ENCODE measurements around the gene ACTL10. TPM values are rescaled to one million over a fixed set of nuclear protein-coding genes. Genes with fewer than 3 reads are reported as not detected.

ACTL10 gene
- total RNA-seq, 1 experiment from 2014 or later: 0.46 TPM

DNA sequence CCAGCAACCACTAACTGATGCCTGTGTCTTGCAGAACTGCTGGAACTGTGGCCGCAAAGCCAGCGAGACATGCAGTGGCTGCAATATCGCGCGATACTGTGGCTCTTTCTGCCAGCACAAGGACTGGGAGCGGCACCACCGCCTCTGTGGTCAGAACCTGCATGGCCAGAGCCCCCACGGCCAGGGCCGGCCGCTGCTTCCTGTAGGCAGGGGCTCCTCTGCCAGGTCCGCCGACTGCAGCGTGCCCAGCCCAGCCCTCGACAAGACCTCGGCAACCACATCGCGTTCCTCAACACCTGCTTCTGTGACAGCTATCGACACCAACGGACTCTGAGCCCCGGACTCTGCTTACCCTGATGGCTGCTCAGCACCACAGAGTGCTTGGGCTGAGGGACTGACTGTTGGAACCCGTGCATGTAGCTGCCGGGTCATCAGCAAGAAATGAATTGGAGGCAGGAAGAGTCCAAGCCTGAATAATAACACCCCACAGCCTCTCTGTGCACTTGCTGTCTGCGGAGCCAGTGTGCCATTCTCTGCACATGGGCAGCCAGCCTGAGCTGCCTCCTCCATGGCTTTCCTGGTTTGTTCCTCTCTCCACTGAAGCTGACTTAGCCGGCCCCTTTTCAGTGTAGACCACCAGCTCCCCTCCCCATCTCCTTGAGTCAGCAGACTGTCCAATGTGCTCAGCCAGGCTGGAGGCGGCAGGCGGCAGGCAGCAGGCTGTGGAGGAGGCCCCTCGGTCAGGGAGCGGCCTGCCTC lies 22.3 kb upstream of the ACTL10 start:
- H2BK20ac ChIP-seq (ENCODE audit: low read depth, low read length, poor library complexity, severe bottlenecking): no peak overlapping the region
- no peak overlapping the region for H3T11ph ChIP-seq (ENCODE audit: low read length)
- no peaks in the 10 kb centered on the region for H3K79me2 ChIP-seq (ENCODE audit: insufficient read depth, low read length)
- H2AK5ac ChIP-seq (ENCODE audit: insufficient read length, low read length): no peak overlapping the region
- Mint-ChIP-seq H3K9me3 (no peaks in the 10 kb centered on the region), H3K27ac (peak overlapping the region in 1 of 3 experiments; percentile 62; a peak in 1 of 7 replicates), H3K36me3 (ENCODE audit: insufficient read depth in 1 of 3, low read depth in 3 of 3) (peaks cover 15 to 58% (median 37%) of the 10 kb centered on the region in 3 experiments; a peak in 6 of 7 replicates), H3K27me3 (ENCODE audit: low read depth) (no peaks in the 10 kb centered on the region; the same call in 1 of the 2 replicates), H3K4me1 (peaks cover 7 to 9% of the 10 kb centered on the region in 2 experiments), H3K4me3 (no peak overlapping the region)
- no peaks in the 10 kb centered on the region for H3K4me1 ChIP-seq (ENCODE audit: insufficient read depth, low read length)
- no peak overlapping the region for H2BK12ac ChIP-seq (ENCODE audit: insufficient read length, low read depth, low read length)
- no peaks in the 10 kb centered on the region for H3K23me2 ChIP-seq (ENCODE audit: insufficient read length, low read depth, low read length, poor library complexity, severe bottlenecking)
- H4K20me1 ChIP-seq (ENCODE audit: control insufficient read depth, insufficient read depth, insufficient read length): no peaks in the 10 kb centered on the region
- H3K9ac ChIP-seq (ENCODE audit: extremely low read depth, insufficient read length, low read length): no peak overlapping the region
- no peaks in the 10 kb centered on the region for H3K27me3 ChIP-seq (ENCODE audit: insufficient read depth, low read length)
- no peak overlapping the region for H2AFZ ChIP-seq (ENCODE audit: low read length)
- WGBS (ENCODE audit: extremely low coverage, insufficient read length, low lambda C conversion rate): no CpG with 5 or more reads among the region's 28 CpGs
- no peak overlapping the region for H3K23ac ChIP-seq (ENCODE audit: insufficient read length, low read depth, low read length)
- no peak overlapping the region for H3K4me2 ChIP-seq (ENCODE audit: insufficient read depth, insufficient read length, low read length)
- H3K14ac ChIP-seq (ENCODE audit: insufficient read depth, low read length): no peak overlapping the region
- H3K79me1 ChIP-seq (ENCODE audit: insufficient read depth, low read depth, low read length, poor library complexity, severe bottlenecking): no peaks in the 10 kb centered on the region
- H3K27ac ChIP-seq (ENCODE audit: insufficient read length, low read depth, low read length): no peak overlapping the region
- H2BK5ac ChIP-seq (ENCODE audit: insufficient read length, low read length): no peak overlapping the region
- H2BK120ac ChIP-seq (ENCODE audit: low read depth, low read length, poor library complexity, severe bottlenecking): no peak overlapping the region
- no peak overlapping the region for H3K4ac ChIP-seq (ENCODE audit: low read depth, low read length)
- no peaks in the 10 kb centered on the region for H3K9me3 ChIP-seq (ENCODE audit: control insufficient read depth, low read depth, low read length)
- no peak overlapping the region for H4K8ac ChIP-seq (replicated peaks; ENCODE audit: insufficient read length, low read depth, low read length)
- H3K56ac ChIP-seq (ENCODE audit: insufficient read length, low read depth, low read length): no peak overlapping the region
- H2BK15ac ChIP-seq (ENCODE audit: low read depth, low read length): no peak overlapping the region
- no peak overlapping the region for H4K91ac ChIP-seq (ENCODE audit: insufficient read length, low read depth, low read length)
- H3K18ac ChIP-seq (ENCODE audit: insufficient read length, low read depth, low read length): no peak overlapping the region
- no peak for DNase-seq
- TF ChIP-seq, protein P1, sequence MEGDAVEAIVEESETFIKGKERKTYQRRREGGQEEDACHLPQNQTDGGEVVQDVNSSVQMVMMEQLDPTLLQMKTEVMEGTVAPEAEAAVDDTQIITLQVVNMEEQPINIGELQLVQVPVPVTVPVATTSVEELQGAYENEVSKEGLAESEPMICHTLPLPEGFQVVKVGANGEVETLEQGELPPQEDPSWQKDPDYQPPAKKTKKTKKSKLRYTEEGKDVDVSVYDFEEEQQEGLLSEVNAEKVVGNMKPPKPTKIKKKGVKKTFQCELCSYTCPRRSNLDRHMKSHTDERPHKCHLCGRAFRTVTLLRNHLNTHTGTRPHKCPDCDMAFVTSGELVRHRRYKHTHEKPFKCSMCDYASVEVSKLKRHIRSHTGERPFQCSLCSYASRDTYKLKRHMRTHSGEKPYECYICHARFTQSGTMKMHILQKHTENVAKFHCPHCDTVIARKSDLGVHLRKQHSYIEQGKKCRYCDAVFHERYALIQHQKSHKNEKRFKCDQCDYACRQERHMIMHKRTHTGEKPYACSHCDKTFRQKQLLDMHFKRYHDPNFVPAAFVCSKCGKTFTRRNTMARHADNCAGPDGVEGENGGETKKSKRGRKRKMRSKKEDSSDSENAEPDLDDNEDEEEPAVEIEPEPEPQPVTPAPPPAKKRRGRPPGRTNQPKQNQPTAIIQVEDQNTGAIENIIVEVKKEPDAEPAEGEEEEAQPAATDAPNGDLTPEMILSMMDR (conservative IDR thresholded peaks at IDR 0.05): no peak
- H4K5ac ChIP-seq (ENCODE audit: insufficient read length, low read depth, low read length): no peak overlapping the region

Measured in H9 (cell line).